Natural killer cell (primary cell): ENCODE results near the gene ABL1. TPM values are rescaled to one million over a fixed set of nuclear protein-coding genes. Genes with fewer than 3 reads are reported as not detected.
"Not testable (repeated sequence)": the region's sequence is repeated elsewhere in the genome, so short reads cannot be mapped to it uniquely, and the experiment has no call there.

ENCODE experiments used
- ATAC-seq, 3 donors: fragments of 150-1000 bp in 2 of 3; fragments of 200-7000 bp in 1 of 3; cut with Tn5 transposase; 1 replicate in 1 of 3; 2 replicates in 2 of 3; pipeline ENCODE4 v1.10.0; 2021; ENCODE audit warnings: mild to moderate bottlenecking in 2 of 3, moderate library complexity in 2 of 3
- DNase-seq, 2 donors: peaks; one replicate each; pipeline versions ENCODE4 v3.0.0 to v3.0.0-alpha.2; 2013 to 2021; ENCODE audit warnings: mixed read lengths in 1 of 2
- H3K27ac ChIP-seq: one replicate; pipeline ENCODE4 v1.5.1; 2013; ENCODE audit warnings: mild to moderate bottlenecking, low read length
- H3K27me3 ChIP-seq: one replicate; pipeline ENCODE4 v1.6.1; 2013; ENCODE audit warnings: low read length; ENCODE audit not compliant: control insufficient read depth, insufficient read depth
- H3K36me3 ChIP-seq: one replicate; pipeline ENCODE4 v1.6.1; 2013; ENCODE audit warnings: low read length; ENCODE audit not compliant: control insufficient read depth, insufficient read depth
- H3K4me1 ChIP-seq: one replicate; pipeline ENCODE4 v1.6.1; 2013; ENCODE audit warnings: low read length; ENCODE audit not compliant: control insufficient read depth, insufficient read depth
- H3K4me3 ChIP-seq: one replicate; pipeline ENCODE4 v1.5.1; 2013; ENCODE audit warnings: low read length
- H3K9me3 ChIP-seq: one replicate; pipeline ENCODE4 v1.6.1; 2013; ENCODE audit warnings: low read length; ENCODE audit not compliant: control insufficient read depth, insufficient read depth
- H3K27ac Mint-ChIP-seq, 2 donors: one replicate each; pipeline ENCODE4 v1.8.0; 2022; ENCODE audit warnings: mild to moderate bottlenecking in 2 of 2, mixed read lengths in 2 of 2, moderate library complexity in 1 of 2
- H3K27me3 Mint-ChIP-seq, 2 donors: one replicate each; pipeline ENCODE4 v1.8.0; 2022; ENCODE audit warnings: low read depth in 2 of 2, mixed read lengths in 2 of 2
- H3K36me3 Mint-ChIP-seq: one replicate; pipeline ENCODE4 v1.8.0; 2022; ENCODE audit warnings: mixed read lengths
- H3K4me1 Mint-ChIP-seq, 2 donors: one replicate each; pipeline ENCODE4 v1.8.0; 2022; ENCODE audit warnings: mixed read lengths in 2 of 2
- H3K4me3 Mint-ChIP-seq: one replicate; pipeline ENCODE4 v1.8.0; 2022; ENCODE audit warnings: mild to moderate bottlenecking, moderate library complexity, mixed read lengths
- H3K9me3 Mint-ChIP-seq, 2 donors: one replicate each; pipeline ENCODE4 v1.8.0; 2022; ENCODE audit warnings: mixed read lengths in 2 of 2
- WGBS: methylation state at CpG from one replicate; pipeline ENCODE4 v1.1.7; 2013; ENCODE audit warnings: missing lambda C conversion rate; ENCODE audit not compliant: insufficient coverage; 5-methylcytosine and 5-hydroxymethylcytosine counted together
- intact Hi-C: fragments of 100-400 bp; cut with micrococcal nuclease; formaldehyde crosslinking; loops from one replicate; pipeline ENCODE4 v1.14.2; 2022
- total RNA-seq, 4 donors: library from RNA; stranded (reverse); fragments of 120-200 nt in 1 of 4; gene quantifications; one replicate each; pipeline versions ENCODE4 v1.2.3 to v1.2.4, GENCODE V29; 2013 to 2022
- TF ChIP-seq, protein P1 (sequence below): fragments of 200-600 bp; IDR thresholded peaks from one replicate; pipeline ENCODE4 v1.8.0; 2022; ENCODE audit warnings: antibody characterized with exemption

Gene ABL1
- total RNA-seq, 3 donors from 2014 or later (not counting 1 experiment from before 2014, with no cell fraction given) = 49.7 to 65.6 (median 53.8) TPM

DNA sequence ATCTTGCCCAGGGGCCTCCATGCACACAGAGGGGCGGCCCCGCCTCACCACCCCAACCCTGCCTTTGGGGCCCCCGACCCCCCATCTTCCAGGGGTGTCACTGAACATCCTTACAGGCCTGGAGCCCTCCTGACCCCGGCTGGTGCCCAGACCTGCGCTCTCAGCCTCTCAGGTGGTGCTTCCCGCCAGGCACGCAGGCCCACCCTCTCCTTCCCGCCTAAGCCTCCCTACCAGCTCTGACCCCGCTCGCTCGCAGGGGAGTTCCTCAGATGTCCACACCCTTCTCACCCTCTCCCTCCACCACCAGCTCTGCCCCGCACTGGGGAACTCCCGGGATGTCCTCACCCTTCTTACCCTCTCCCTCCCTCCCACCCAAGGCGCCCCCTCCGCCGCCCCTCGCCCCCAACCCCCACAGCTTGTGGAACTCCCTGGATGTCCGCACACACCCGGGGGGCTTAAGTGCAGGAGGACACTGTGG lies 73.9 kb downstream of the ABL1 start:
- intact Hi-C loops = no loop called here
- Mint-ChIP-seq H3K27me3 (no peaks in the 10 kb centered on the region), H3K27ac (no peak overlapping the region), H3K4me1 (no peaks in the 10 kb centered on the region), H3K4me3 (no peak overlapping the region), H3K9me3 (no peaks in the 10 kb centered on the region), H3K36me3 (no peaks in the 10 kb centered on the region)
- Histone ChIP-seq H3K27ac (no peak overlapping the region), H3K9me3 (no peaks in the 10 kb centered on the region), H3K4me1 (no peaks in the 10 kb centered on the region), H3K36me3 (no peaks in the 10 kb centered on the region), H3K27me3 (no peaks in the 10 kb centered on the region), H3K4me3 (no peak overlapping the region)
- 87% methylated on average over 18 of the region's 19 CpGs for WGBS
- no peak for DNase-seq
- TF ChIP-seq, protein P1, sequence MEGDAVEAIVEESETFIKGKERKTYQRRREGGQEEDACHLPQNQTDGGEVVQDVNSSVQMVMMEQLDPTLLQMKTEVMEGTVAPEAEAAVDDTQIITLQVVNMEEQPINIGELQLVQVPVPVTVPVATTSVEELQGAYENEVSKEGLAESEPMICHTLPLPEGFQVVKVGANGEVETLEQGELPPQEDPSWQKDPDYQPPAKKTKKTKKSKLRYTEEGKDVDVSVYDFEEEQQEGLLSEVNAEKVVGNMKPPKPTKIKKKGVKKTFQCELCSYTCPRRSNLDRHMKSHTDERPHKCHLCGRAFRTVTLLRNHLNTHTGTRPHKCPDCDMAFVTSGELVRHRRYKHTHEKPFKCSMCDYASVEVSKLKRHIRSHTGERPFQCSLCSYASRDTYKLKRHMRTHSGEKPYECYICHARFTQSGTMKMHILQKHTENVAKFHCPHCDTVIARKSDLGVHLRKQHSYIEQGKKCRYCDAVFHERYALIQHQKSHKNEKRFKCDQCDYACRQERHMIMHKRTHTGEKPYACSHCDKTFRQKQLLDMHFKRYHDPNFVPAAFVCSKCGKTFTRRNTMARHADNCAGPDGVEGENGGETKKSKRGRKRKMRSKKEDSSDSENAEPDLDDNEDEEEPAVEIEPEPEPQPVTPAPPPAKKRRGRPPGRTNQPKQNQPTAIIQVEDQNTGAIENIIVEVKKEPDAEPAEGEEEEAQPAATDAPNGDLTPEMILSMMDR = no peak
- ATAC-seq = no peak

- H3K27ac Mint-ChIP-seq, H3K36me3 ChIP-seq, H3K4me1 Mint-ChIP-seq, H3K36me3 Mint-ChIP-seq, intact Hi-C loops, H3K27ac ChIP-seq, H3K9me3 Mint-ChIP-seq, H3K9me3 ChIP-seq, DNase-seq, H3K27me3 Mint-ChIP-seq, H3K27me3 ChIP-seq, ATAC-seq, H3K4me1 ChIP-seq, H3K4me3 Mint-ChIP-seq, H3K4me3 ChIP-seq: not testable (repeated sequence)
- 95% methylated on average over 27 of the region's 27 CpGs for WGBS
These were observed 75.0 kb downstream of the ABL1 start for GRCh38 chr9:130910041-130910440.

- H3K36me3 ChIP-seq, H3K4me3 Mint-ChIP-seq, ATAC-seq, H3K36me3 Mint-ChIP-seq, H3K27ac ChIP-seq, intact Hi-C loops, H3K27me3 Mint-ChIP-seq, H3K9me3 Mint-ChIP-seq, DNase-seq, H3K4me1 ChIP-seq, H3K9me3 ChIP-seq, H3K27me3 ChIP-seq, H3K4me1 Mint-ChIP-seq, H3K27ac Mint-ChIP-seq, H3K4me3 ChIP-seq: not testable (repeated sequence)
- 33% methylated on average over 1 of the region's 1 CpG for WGBS
These were observed 75.6 kb downstream of the ABL1 start for GRCh38 chr9:130910670-130911069.

DNA sequence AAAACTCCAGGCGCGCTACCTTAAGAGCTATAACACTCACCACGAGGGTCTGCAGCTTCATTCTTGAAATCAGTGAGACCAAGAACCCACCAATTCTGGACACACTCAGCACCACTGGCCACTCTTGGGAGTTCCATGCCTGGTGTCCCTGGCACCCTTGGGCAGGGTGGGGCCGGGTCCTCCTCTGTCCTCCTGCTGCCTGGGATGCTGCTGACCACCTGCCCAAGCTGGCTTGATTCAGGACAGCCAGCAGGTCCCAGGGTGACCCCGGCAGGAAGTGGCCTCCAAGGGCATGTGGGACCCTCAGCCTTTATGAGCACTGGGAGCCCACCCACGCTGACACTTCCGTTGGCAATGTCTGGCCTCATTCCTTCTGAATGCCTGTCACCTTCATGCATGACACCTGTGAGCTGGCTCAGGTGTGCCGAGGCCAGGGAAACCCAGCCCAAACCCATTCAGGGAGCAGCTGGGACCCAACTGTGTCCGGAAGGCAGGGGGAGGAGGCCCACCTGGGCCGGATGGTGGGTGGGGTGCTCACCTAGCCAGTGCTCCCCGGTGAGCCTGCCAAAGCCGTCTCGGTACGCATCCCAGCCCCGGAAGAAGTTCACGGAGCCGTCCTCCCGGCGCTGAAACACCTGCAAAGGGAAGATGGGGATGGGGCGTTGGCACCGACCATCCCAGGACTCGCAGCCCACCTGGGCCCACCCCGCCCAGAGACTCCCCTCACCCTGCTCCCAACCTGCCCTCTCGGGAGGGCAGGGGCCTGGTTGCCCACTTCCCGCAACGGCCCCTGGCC lies 76.4 kb downstream of the ABL1 start:
- DNase-seq (no peak), ATAC-seq (no peak)
- no peak overlapping the region for H3K27ac ChIP-seq
- Mint-ChIP-seq H3K4me3 (no peak overlapping the region), H3K27me3 (no peaks in the 10 kb centered on the region), H3K9me3 (no peaks in the 10 kb centered on the region), H3K4me1 (no peaks in the 10 kb centered on the region), H3K36me3 (no peaks in the 10 kb centered on the region), H3K27ac (no peak overlapping the region)
- TF ChIP-seq, protein P1 = no peak
- H3K36me3 ChIP-seq = no peaks in the 10 kb centered on the region
- intact Hi-C loops = no loop called here
- 88% methylated on average over 25 of the region's 26 CpGs for WGBS
- no peaks in the 10 kb centered on the region for H3K4me1 ChIP-seq
- H3K4me3 ChIP-seq = no peak overlapping the region
- H3K27me3 ChIP-seq = no peaks in the 10 kb centered on the region
- H3K9me3 ChIP-seq = no peaks in the 10 kb centered on the region
